B cell (primary cell): Measurements from ENCODE around the gene TAS2R38.

ENCODE experiments used
- CTCF ChIP-seq: fragments of 200-600 bp; IDR thresholded peaks from one replicate; pipeline ENCODE4 v1.8.0; 2022; ENCODE audit warnings: antibody characterized with exemption, mild to moderate bottlenecking
- EZH2 ChIP-seq: IDR thresholded peaks from 2 replicates; pipeline ENCODE4 v1.6.1; 2012; ENCODE audit warnings: borderline replicate concordance, low read depth, mild to moderate bottlenecking, moderate library complexity, low read length; ENCODE audit not compliant: insufficient read depth, poor library complexity, severe bottlenecking

GRCh38 chr7:141956084-141956483, 17.5 kb downstream of the TAS2R38 start:
- TF ChIP-seq CTCF, result no peak
- no peak for TF ChIP-seq EZH2
